HG03575 (cell line): ENCODE results near the gene CAVIN1.
"Not testable (repeated sequence)": the region's sequence is repeated elsewhere in the genome, so short reads cannot be mapped to it uniquely, and the experiment has no call there.

Experiments
- ATAC-seq: cut with Tn5 transposase; IDR thresholded peaks from one replicate; pipeline ENCODE4 v1.9.1; 2021; ENCODE audit not compliant: unreplicated experiment, insufficient number of reproducible peaks, low FRiP score; ENCODE audit errors: extremely low read depth

Gene CAVIN1

GRCh38 chr17:42361781-42362186 lies 61.3 kb downstream of the CAVIN1 start:
- ATAC-seq, result no peak

- ATAC-seq, result not testable (repeated sequence)
Observed at GRCh38 chr17:42360388-42360787, 62.7 kb downstream of the CAVIN1 start.

GRCh38 chr17:42359133-42359532 lies 63.9 kb downstream of the CAVIN1 start:
- no peak for ATAC-seq

GRCh38 chr17:42358434-42358833 lies 64.6 kb downstream of the CAVIN1 start:
- ATAC-seq, result no peak

- no peak for ATAC-seq
Observed at GRCh38 chr17:42354956-42355843, 67.9 kb downstream of the CAVIN1 start.
